HEK293T (cell line): ENCODE measurements around the gene PLEKHA7.

ENCODE experiments used
- CTCF ChIA-PET: fragments of 350-600 bp; formaldehyde crosslinking; extraction: SDS; loops from one replicate; lab custom pipeline; 2021; ENCODE audit warnings: antibody characterized with exemption, inconsistent platforms; lab: Yijun Ruan, JAX
- POLR2A ChIA-PET: fragments of 350-600 bp; formaldehyde crosslinking; extraction: SDS; loops from one replicate; lab custom pipeline; 2020; ENCODE audit warnings: antibody characterized with exemption, inconsistent platforms; lab: Yijun Ruan, JAX
- DNase-seq: peaks from one replicate; pipeline ENCODE4 v3.0.0; 2012; ENCODE audit warnings: mixed read lengths; ENCODE audit errors: extremely low spot score
- ARNT ChIP-seq: fragments of 450-650 bp; IDR thresholded peaks from 2 replicates; pipeline ENCODE4 v1.6.1; 2017; ENCODE audit warnings: mild to moderate bottlenecking
- BHLHE40 ChIP-seq: fragments of 450-650 bp; IDR thresholded peaks from 2 replicates; pipeline ENCODE4 v1.6.1; 2016; ENCODE audit warnings: mild to moderate bottlenecking, moderate library complexity, borderline replicate concordance
- CTBP1 ChIP-seq: fragments of 450-650 bp; IDR thresholded peaks from 2 replicates; pipeline ENCODE4 v1.6.1; 2016; ENCODE audit warnings: borderline replicate concordance
- ELF4 ChIP-seq: fragments of 450-650 bp; IDR thresholded peaks from 2 replicates; pipeline ENCODE4 v1.6.1; 2017; ENCODE audit warnings: antibody characterized with exemption
- FOXA1 ChIP-seq: fragments of 450-650 bp; IDR thresholded peaks from 2 replicates; pipeline ENCODE4 v1.6.1; 2016; ENCODE audit warnings: mild to moderate bottlenecking
- FOXK2 ChIP-seq: fragments of 450-650 bp; IDR thresholded peaks from 2 replicates; pipeline ENCODE4 v1.6.1; 2016; ENCODE audit warnings: mild to moderate bottlenecking
- FOXM1 ChIP-seq: fragments of 450-650 bp; IDR thresholded peaks from 2 replicates; pipeline ENCODE4 v1.6.1; 2017; ENCODE audit warnings: mild to moderate bottlenecking, borderline replicate concordance
- HDGF ChIP-seq: fragments of 450-650 bp; IDR thresholded peaks from 2 replicates; pipeline ENCODE4 v1.6.1; 2017; ENCODE audit warnings: antibody characterized with exemption, borderline replicate concordance
- L3MBTL2 ChIP-seq: fragments of 450-650 bp; conservative IDR thresholded peaks from 2 replicates; pipeline ENCODE4 v1.6.1; 2016; ENCODE audit warnings: mild to moderate bottlenecking
- LEF1 ChIP-seq: fragments of 450-650 bp; IDR thresholded peaks from 2 replicates; pipeline ENCODE4 v1.6.1; 2017; ENCODE audit warnings: mild to moderate bottlenecking, borderline replicate concordance
- NFRKB ChIP-seq: fragments of 450-650 bp; IDR thresholded peaks from 2 replicates; pipeline ENCODE4 v1.6.1; 2016; ENCODE audit warnings: mild to moderate bottlenecking, moderate library complexity
- SP1 ChIP-seq: fragments of 450-650 bp; IDR thresholded peaks from 2 replicates; pipeline ENCODE4 v1.6.1; 2017
- SUZ12 ChIP-seq: fragments of 450-650 bp; IDR thresholded peaks from 2 replicates; pipeline ENCODE4 v1.6.1; 2016; ENCODE audit warnings: mild to moderate bottlenecking
- TARDBP ChIP-seq: fragments of 450-650 bp; IDR thresholded peaks from 2 replicates; pipeline ENCODE4 v1.6.1; 2016
- ZNF384 ChIP-seq: fragments of 450-650 bp; IDR thresholded peaks from 2 replicates; pipeline ENCODE4 v1.6.1; 2016
- TF ChIP-seq, protein P1 (sequence below): fragments of 450-650 bp; IDR thresholded peaks from 2 replicates; pipeline ENCODE4 v1.6.1; 2016

Gene PLEKHA7

DNA sequence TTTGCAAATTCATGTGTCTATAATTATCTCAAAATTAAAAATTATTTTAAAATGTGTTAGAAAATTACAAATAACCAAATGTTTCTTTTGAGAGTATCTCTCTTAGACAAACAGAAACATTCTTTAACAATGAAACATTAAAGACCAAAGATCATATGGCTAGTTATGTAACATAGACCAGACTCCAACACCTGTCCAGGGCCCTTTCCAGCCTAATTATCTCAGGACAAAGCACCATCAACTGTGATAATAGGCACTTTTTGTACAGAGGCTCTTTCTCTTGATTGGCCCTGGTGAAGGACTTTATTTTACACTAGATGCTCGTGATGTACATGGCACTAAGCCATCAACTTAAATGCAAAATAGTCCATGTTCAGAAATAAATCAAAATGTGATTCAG is 5.0 kb upstream of the PLEKHA7 start:
- ChIA-PET CTCF (no interaction called here), POLR2A (no interaction called here)
- no peak for DNase-seq
- TF ChIP-seq ELF4 = no peak
- TF ChIP-seq FOXA1 = no peak
- TF ChIP-seq ARNT = no peak
- no peak for TF ChIP-seq FOXK2
- no peak for TF ChIP-seq SUZ12
- TF ChIP-seq FOXM1 = no peak
- TF ChIP-seq ZNF384 = no peak
- TF ChIP-seq, protein P1, sequence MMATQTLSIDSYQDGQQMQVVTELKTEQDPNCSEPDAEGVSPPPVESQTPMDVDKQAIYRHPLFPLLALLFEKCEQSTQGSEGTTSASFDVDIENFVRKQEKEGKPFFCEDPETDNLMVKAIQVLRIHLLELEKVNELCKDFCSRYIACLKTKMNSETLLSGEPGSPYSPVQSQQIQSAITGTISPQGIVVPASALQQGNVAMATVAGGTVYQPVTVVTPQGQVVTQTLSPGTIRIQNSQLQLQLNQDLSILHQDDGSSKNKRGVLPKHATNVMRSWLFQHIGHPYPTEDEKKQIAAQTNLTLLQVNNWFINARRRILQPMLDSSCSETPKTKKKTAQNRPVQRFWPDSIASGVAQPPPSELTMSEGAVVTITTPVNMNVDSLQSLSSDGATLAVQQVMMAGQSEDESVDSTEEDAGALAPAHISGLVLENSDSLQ = no peak
- TF ChIP-seq HDGF = no peak
- TF ChIP-seq TARDBP = no peak

DNA sequence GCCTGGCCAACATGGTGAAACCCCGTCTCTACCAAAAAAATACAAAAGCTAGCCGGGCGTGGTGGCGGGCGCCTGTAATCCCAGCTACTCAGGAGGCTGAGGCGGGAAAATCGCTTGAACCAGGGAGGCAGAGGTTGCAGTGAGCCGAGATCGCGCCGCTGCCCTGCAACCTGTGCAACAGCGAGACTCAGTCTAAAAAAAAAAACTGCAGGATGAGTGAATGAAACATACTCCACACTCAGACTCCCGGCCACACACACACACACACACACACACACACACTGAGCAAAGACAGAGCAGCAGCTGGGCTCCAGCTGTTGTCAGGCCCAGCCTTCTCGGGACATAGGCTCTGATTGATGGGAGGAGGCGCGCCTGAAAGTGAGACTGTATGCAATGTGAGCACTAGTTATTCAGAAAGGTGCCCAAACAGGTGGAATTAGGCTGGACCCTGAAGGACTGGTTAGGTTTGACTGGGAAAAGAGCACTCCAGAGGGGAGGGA is 1.5 kb upstream of the PLEKHA7 start:
- CTCF ChIA-PET = interaction anchor here (0.6 to 2.0 kb wide), 6 partner anchors 11 to 94 kb away, joined by 3 to 8 read pairs (median 4); no protein-coding TSS in a partner anchor
- TF ChIP-seq ARNT (no peak), ELF4 (no peak), FOXA1 (no peak), HDGF (no peak), BHLHE40 (no peak), SP1 (no peak)
- POLR2A ChIA-PET = interaction anchor here (1.0 to 1.4 kb wide), 3 partner anchors 11 to 62 kb away, joined by 3 to 9 read pairs (median 8); partner anchors contain the start of gene RPS13
- no peak for DNase-seq

DNA sequence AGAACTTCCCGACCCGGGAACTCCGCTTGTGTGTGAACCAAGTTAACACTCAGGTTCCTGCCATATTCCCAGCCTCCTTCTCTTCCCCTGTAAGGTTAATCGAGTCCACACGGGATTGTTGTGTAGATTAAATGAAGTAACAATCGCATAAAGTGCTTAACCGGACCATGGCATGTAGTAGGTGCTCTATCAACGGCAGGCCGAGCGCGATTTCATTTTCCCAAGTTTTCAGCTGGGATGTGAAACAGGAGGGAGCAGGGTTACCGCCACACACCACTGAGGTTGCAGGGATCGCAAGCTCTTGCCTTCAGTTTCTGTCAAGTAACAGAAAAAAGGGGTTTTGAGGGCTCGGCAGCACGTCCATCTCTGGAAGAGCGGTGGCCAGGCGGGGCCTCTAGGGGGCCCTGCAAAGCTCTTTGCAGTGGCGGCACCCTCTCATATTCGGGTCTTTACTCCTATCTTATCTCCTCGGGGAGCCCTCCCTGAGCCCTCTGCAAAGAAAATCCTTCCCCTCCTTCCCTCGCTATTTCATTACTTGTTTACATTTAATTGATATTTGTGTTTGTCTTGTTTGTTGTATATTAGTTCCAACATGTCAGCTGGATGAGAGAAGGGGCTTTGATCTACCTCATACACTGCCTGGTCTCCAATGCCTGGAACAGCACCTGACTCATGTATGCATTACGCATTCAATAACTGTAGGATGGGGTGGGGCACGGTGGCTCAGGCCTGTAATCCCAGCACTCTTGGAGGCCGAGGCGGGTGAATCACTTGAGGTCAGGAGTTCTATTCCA is 816 bp upstream of the PLEKHA7 start:
- CTCF ChIA-PET = interaction anchor here (0.6 to 2.0 kb wide), 8 partner anchors 12 to 93 kb away, joined by 3 to 8 read pairs (median 4); no protein-coding TSS in a partner anchor
- peak; percentile 63 for DNase-seq
- POLR2A ChIA-PET = interaction anchor here (1.0 to 1.4 kb wide), 3 partner anchors 12 to 63 kb away, joined by 3 to 9 read pairs (median 8); partner anchors contain the start of gene RPS13
- no peak for TF ChIP-seq FOXA1
- TF ChIP-seq, protein P1 = 0 out of 2 replicates have a peak, but pooled peaks have one; percentile 7
- TF ChIP-seq HDGF = no peak

DNA sequence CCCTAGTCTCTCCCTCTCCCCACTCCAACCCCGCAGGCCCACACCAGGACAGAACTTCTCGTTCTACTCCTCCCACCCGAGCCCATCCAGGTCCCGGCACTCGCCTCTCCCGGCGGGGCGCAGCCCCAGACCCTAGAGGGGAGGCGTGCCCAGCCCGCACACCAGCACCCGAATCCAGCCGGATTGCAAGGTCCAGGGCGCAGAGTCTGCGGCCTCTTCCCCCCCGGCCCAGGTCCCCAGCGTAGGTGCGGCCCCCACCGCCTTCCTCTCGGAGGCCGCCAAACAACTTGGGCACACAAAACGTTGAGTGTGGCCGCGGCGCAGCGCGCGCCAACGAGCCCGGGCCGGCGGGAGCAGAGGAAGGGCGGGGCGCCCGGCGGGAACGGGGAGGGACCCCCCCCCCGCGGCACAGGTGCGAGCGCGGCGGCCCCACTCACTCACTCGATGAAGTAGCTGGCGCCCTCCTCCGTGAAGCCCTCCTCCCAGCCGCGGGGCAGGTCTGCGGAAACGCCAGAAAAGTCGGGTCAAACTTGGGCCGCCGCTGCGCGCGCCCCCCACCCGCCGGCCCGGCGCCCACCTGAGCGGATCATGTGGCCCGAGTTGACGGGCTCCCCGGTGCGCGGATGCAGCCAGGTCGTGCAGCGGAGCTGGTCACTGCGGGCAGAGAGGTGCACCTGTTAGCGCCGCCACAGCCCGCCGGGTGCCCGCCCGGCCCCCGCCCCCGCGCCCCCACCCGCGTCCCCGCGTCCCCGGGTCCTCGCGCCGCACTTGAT is 480 bp downstream of the PLEKHA7 start:
- ChIA-PET CTCF (interaction anchor here (2.0 kb wide), 1 partner anchor 49 kb away, joined by 8 read pairs; no protein-coding TSS in a partner anchor), POLR2A (interaction anchor here (1.0 to 1.6 kb wide), 2 partner anchors 18 to 72 kb away, joined by 3 read pairs; no protein-coding TSS in a partner anchor)
- DNase-seq = peak; percentile 30
- no peak for TF ChIP-seq FOXA1
- no peak for TF ChIP-seq HDGF
- no peak for TF ChIP-seq L3MBTL2
- no peak for TF ChIP-seq SP1
- TF ChIP-seq, protein P1 = no peak
- TF ChIP-seq LEF1 = no peak
- TF ChIP-seq SUZ12 = no peak
- no peak for TF ChIP-seq BHLHE40
- no peak for TF ChIP-seq CTBP1
- TF ChIP-seq FOXM1 = no peak
- TF ChIP-seq ELF4 = no peak
- no peak for TF ChIP-seq NFRKB
- TF ChIP-seq TARDBP = no peak
- no peak for TF ChIP-seq ZNF384
- TF ChIP-seq ARNT = no peak
- TF ChIP-seq FOXK2 = no peak

DNA sequence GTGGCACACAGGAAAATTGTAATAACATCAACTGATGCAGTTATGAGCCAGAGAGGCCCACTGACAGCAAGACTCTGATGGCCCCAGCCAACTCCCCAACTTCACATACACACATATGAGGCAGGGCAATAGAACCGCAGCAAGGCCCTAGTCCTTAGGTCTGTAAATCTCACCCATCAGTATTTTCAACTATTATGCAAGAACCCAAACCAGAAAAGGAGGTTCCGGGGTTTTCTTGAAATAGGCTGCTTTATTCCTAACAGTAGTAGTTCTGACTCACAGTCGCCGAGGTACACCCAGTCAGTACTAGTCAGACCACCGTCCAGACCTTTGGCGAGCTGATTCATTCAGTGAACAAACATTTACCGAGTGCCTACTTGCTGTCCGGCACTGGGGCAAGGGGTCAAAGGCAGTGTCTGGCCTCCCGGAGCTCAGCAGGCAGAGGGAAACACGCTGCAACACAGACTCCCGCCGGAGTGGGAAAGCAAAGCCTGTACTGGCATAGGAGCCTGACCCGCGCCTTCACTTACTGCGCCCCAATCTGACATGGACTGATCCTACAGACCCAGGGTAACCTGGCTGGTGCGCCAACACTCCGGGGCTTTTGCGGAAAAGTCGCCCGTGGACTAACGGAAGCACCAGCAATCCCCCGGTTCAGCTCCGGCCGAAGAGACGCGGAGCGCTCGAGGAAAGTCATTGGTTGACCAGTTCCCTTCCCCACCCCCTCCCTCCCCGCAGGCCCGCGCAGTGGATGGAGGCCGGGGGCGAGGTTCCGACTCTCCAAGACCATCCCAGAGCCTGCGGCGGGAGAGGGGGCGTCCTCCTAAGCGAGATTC is 1.3 kb downstream of the PLEKHA7 start:
- no peak for DNase-seq
- ChIA-PET POLR2A (interaction anchor here (1.2 to 1.6 kb wide), 2 partner anchors 17 to 65 kb away, joined by 3 to 5 read pairs; partner anchors contain the start of gene RPS13), CTCF (no interaction called here)
- TF ChIP-seq ZNF384 (no peak), SUZ12 (no peak), ELF4 (no peak), SP1 (no peak), HDGF (no peak), FOXK2 (no peak), FOXA1 (no peak)
- TF ChIP-seq, protein P1 = no peak
